Activated T-helper 1 cell treated with anti-CD3 and anti-CD28 coated beads, Interleukin-12 subunit alpha, Interleukin-12 subunit beta, Interleukin-2, Interleukin-4 antibody, amounts not matched to agents 30 ng/mL and 10 ng/mL and 1 ng/mL, durations not matched to agents 14 hours and 24 hours and 36 hours (primary cell): ENCODE results near the gene SHROOM1. TPM values are rescaled to one million over a fixed set of nuclear protein-coding genes. Genes with fewer than 3 reads are reported as not detected.

Experiments used
- DNase-seq: peaks from one replicate; pipeline ENCODE4 v3.0.0; 2021; ENCODE audit warnings: low spot score
- H3K27ac Mint-ChIP-seq: one replicate; pipeline ENCODE4 v1.8.0; 2021; ENCODE audit warnings: mild to moderate bottlenecking, mixed read lengths
- H3K27me3 Mint-ChIP-seq: one replicate; pipeline ENCODE4 v1.8.0; 2022; ENCODE audit warnings: mild to moderate bottlenecking, moderate library complexity, mixed read lengths; ENCODE audit not compliant: insufficient read depth
- H3K36me3 Mint-ChIP-seq: one replicate; pipeline ENCODE4 v1.8.0; 2021; ENCODE audit warnings: low read depth, mixed read lengths
- H3K4me1 Mint-ChIP-seq: one replicate; pipeline ENCODE4 v1.8.0; 2021; ENCODE audit warnings: low read depth, mixed read lengths
- H3K4me3 Mint-ChIP-seq: one replicate; pipeline ENCODE4 v1.8.0; 2021; ENCODE audit warnings: mild to moderate bottlenecking, moderate library complexity, mixed read lengths
- H3K9me3 Mint-ChIP-seq: one replicate; pipeline ENCODE4 v1.8.0; 2021; ENCODE audit warnings: mixed read lengths
- intact Hi-C: fragments of 100-400 bp; cut with micrococcal nuclease; formaldehyde crosslinking; loops from one replicate; pipeline ENCODE4 v1.15.1; 2024
- total RNA-seq: library from RNA; stranded (reverse); gene quantifications from 2 replicates; pipeline ENCODE4 v1.2.3, GENCODE V29; 2022

The SHROOM1 gene
- total RNA-seq, 1 donor from 2014 or later = 6.5 TPM

DNA sequence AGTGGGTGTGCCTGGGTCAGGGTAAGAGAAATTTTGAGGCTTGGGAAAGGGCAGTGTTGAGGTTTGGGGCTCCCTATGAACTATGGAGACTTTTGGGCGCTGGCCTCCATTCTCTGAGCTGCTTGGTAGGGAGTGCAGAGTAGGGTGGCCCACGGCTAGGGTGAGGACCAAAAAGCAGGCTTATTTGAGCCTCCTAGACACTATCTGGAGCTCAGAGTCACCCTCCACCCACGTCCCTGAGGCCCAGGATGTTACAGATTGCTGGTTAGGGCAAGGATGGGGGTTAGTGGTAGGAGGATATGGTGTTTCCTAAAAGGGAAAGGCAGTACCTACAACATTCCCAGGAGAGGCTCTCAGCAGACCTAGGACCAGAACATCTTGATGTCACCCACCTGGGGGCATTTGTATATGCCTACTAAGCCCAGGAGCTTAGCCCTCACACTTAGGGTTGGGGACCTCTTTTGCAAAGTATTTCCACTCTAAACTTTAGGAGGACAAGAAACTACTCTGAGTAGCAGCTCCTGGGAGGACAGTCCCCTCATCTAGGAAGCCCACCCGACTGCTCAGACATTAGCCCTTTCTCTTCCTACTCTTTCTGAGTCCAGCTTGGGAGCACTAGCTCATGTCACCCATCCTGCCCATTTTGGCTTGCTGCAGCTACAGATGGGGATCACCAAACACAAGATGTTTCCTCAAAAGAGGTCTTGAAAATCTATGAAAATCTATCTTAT lies 2.3 kb downstream of the SHROOM1 start:
- Mint-ChIP-seq H3K9me3 (no peaks in the 10 kb centered on the region), H3K4me3 (no peak overlapping the region), H3K36me3 (peaks cover 4% of the 10 kb centered on the region), H3K27me3 (peaks cover 62% of the 10 kb centered on the region), H3K27ac (no peak overlapping the region), H3K4me1 (peaks cover 43% of the 10 kb centered on the region)
- intact Hi-C loops = no loop called here
- no peak for DNase-seq

DNA sequence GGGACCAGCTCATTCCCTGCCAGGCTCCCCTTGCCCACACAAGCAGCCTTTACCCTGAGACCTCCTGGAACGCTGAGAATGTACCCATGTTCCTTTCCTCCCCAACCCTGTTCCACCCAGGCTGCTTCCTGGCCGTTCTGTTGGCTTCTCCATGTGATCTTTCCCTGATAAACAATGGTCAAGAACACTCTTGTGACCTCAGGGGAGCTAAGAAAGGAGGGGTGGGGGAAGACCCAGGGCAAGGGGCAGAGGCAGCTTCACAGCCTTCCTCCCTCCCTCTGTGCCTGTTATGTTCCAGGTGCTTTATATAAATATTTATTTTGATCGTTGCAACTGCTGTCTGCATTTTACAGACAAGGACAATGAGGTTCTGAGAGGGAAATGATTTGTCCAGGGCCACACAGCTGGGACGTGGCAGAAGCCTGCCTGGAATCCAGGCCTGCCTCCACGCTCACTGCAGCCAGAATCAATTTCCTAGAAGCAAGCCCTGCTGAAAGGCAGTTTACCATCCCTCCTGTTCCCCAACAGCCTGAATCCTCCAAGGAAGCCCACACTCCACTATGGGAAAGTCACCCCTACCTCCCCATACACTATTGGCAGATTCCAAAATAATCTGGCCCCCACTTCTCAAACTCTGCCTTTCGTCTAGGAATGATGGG lies 3.9 kb downstream of the SHROOM1 start:
- Mint-ChIP-seq H3K27me3 (peaks cover 63% of the 10 kb centered on the region), H3K36me3 (peaks cover 4% of the 10 kb centered on the region), H3K4me1 (peaks cover 43% of the 10 kb centered on the region), H3K4me3 (peak overlapping the region; percentile 47), H3K9me3 (no peaks in the 10 kb centered on the region), H3K27ac (no peak overlapping the region)
- no peak for DNase-seq
- intact Hi-C loops = no loop called here

DNA sequence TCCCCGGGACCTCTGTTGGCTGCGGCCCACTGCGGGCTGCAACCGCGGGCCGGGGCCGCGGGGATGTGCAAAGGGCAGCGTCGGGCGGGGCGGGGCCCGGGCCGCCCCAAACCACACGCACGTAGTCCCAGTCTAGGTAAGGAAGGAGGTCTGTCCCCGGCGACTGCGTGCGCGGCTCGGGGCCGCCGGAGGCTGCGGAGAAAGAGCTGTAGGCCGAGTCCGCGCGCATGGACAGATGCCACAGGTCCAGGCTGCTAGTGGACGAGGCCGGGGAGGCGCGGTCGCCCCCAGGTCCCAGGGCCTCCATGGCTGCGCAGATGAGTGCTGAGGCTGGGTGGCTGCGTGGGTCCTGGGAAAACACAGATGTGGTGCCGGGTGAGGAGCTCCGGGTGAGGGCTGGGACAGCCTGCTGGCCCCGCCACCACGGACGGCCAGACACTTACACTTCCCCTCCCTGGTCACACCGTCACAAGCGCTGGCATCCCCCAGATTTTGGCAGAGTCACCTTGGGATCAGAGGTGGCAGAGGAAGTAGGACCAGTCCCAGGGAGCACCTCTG lies 4.5 kb downstream of the SHROOM1 start:
- Mint-ChIP-seq H3K27me3 (peaks cover 63% of the 10 kb centered on the region), H3K4me1 (peaks cover 36% of the 10 kb centered on the region), H3K36me3 (peaks cover 4% of the 10 kb centered on the region), H3K27ac (no peak overlapping the region), H3K4me3 (peak overlapping the region; percentile 47), H3K9me3 (no peaks in the 10 kb centered on the region)
- intact Hi-C loops = no loop called here
- peak; percentile 30 for DNase-seq

DNA sequence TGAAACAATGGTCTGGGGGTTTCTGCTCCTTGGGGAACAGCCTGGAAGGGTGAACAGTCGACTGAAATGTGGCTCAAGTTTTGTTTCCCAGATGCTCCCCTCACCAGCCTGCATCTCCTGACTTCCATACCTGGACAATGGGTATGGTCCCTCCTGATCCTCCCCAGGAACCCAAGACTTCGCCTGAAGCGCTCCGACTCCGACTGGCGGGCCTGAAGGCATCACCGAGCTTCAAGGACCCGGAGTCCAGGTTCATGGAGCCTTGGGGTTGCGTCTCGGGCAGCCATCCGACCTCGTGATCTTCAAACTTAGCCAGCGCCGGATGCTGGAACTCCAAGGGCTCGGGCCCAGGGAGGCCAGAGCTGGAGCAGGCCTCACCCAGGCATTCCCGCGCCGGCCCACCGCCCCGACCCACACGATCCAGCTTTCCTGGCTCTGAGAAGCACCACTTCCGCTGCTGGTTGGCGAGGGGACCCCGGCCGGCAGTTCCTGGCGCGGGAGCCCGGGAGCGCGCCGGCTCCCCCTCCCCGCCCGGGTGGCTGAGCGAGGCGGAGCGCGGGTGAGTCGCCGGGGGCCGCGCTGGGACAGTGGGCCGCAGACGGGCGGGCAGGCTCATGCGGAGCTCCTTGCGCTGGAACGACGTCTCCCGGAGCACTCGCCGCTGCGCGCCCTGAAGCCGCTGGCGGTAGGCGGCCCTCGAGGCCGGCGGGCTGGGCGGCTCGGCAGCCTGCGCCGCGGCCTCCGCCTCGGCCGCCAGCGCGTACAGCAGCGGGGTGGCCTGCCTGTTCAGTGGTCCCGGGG lies 5.2 kb downstream of the SHROOM1 start:
- Mint-ChIP-seq H3K36me3 (peaks cover 4% of the 10 kb centered on the region), H3K9me3 (no peaks in the 10 kb centered on the region), H3K27ac (no peak overlapping the region), H3K4me3 (peak overlapping the region; percentile 59), H3K27me3 (peaks cover 65% of the 10 kb centered on the region), H3K4me1 (peaks cover 38% of the 10 kb centered on the region)
- DNase-seq = no peak
- intact Hi-C loops = no loop called here

DNA sequence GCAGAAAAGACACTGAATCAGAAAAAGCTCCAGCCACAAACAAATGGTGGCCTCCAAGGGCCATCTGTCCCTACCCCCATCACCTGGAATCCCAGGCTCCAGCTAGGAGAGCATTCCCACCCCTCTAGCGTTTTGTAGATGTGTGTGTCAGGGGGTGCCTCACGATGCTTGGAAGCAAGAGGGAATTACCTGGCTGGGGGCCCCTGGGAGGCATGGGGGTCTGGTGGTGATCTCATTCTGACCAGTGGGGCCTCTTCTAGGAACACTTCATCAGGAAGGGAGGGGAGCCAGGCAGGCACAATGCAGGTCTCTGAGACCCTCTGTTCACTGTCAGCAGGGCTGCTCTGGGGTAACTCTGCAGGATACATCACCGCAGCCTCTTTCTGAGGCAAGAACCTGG lies 6.0 kb downstream of the SHROOM1 start:
- H3K4me3 Mint-ChIP-seq = peak overlapping the region; percentile 59

DNA sequence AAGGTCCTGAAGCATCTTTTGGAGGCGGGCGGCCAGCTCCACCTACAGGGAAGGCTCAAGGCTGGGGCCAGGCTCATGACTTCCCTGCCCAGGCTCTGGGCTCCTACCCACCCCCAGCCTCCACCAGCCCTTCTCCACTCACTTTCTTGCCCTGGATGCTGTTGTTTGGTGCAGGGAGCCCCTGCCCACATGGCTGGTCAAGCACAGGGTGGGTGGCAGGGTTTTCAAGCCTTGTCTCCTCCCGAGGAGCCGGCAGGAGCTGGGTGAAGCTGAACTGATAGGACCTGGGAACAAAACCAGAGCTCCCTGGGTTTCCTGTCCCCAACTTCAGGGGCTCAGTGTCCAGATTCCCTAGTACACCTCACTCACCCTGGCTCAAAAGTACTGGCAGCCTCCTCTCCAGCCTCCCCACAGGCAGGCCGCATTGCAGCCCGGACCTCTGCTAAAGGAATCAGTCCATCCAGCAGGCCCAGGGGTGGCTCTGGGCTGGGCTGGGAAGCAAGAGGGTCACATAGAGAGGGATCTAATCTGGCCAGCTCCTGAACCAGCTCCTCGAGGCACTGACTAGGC lies 6.9 kb downstream of the SHROOM1 start:
- H3K36me3 Mint-ChIP-seq = peaks cover 2% of the 10 kb centered on the region
- H3K9me3 Mint-ChIP-seq = no peaks in the 10 kb centered on the region
- intact Hi-C loops = no loop called here
- no peak for DNase-seq
- H3K27me3 Mint-ChIP-seq = peaks cover 58% of the 10 kb centered on the region
- peak overlapping the region; percentile 15 for H3K4me3 Mint-ChIP-seq
- no peak overlapping the region for H3K27ac Mint-ChIP-seq
- H3K4me1 Mint-ChIP-seq = peaks cover 40% of the 10 kb centered on the region

More for the DNA sequence above, 6.0 kb downstream of the SHROOM1 start:
- intact Hi-C loops = no loop called here
- H3K36me3 Mint-ChIP-seq = peaks cover 2% of the 10 kb centered on the region
- no peak for DNase-seq
- peaks cover 63% of the 10 kb centered on the region for H3K27me3 Mint-ChIP-seq
- H3K27ac Mint-ChIP-seq = no peak overlapping the region
- H3K9me3 Mint-ChIP-seq = no peaks in the 10 kb centered on the region
- peaks cover 40% of the 10 kb centered on the region for H3K4me1 Mint-ChIP-seq

DNA sequence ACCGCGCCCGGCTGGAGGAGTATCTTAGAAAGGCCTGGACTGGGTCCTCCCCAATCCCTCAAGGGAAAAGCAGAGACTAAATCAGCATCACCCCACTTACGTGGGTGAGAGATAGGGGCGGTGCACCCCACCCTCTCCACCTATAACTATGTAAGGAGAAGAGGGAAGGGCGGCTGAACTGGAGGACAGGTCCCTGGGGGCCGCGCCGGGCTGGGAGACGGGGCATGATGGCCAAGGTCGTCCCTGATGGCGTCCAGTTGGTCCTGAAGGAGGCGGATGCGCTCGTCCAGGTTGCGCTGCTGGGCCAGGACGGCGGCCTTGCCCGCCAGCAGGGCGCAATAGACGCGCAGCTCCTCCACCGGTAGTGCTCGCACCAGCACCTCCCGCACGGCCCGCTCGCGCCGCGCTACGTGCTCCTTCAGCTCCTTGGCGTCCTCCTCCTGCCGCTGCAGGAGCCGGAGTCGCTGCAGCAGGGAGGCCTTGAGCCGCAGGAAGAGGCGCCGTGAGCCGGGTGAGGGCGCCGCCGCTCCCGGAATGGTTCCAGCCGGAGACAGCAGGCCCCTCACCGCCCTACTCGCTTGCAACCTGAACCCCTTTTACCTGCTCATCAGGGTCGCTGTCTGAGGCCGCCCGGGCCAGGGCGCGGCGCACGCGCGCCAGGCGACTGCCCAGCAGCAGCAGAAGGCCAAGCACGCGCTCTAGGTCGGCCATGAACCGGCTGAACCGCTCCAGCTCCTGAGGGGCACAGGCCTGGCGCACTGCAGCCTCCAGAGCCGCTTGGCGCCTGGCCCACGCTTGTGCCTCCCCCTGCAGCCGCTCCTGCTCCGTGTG lies 7.6 kb downstream of the SHROOM1 start:
- H3K4me3 Mint-ChIP-seq = no peak overlapping the region
- no peak overlapping the region for H3K27ac Mint-ChIP-seq
- intact Hi-C loops = no loop called here
- H3K27me3 Mint-ChIP-seq = peaks cover 58% of the 10 kb centered on the region
- H3K9me3 Mint-ChIP-seq = no peaks in the 10 kb centered on the region
- peaks cover 2% of the 10 kb centered on the region for H3K36me3 Mint-ChIP-seq
- no peak for DNase-seq
- peaks cover 39% of the 10 kb centered on the region for H3K4me1 Mint-ChIP-seq

DNA sequence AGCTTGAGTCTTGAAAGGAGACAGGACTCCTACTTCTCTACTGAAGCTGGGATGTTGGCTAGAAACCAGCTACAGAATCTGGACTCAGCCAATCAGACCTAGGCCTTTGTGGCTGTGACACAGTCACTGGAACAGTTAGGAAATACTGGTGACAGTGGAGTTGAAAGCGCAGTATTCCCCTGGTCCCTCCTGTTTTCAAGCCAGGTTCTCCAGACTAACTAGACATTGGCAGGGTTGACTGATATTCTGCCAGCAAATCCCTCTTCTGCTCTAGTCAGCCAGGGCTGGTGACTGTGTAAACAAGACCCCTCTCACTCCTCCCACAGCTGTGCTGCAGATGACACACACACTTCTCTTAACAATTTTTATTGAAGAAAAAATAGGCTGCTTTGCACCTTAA lies 8.7 kb downstream of the SHROOM1 start:
- H3K27me3 Mint-ChIP-seq = peaks cover 49% of the 10 kb centered on the region
- H3K4me3 Mint-ChIP-seq = no peak overlapping the region
- intact Hi-C loops = loop anchor here (2.0 kb wide), 4 partner anchors 45 to 85 kb away; partner anchors contain the start of genes CCNI2, KIF3A and SEPTIN8
- no peaks in the 10 kb centered on the region for H3K9me3 Mint-ChIP-seq
- peaks cover under 1% of the 10 kb centered on the region for H3K36me3 Mint-ChIP-seq
- DNase-seq = no peak
- no peak overlapping the region for H3K27ac Mint-ChIP-seq
- H3K4me1 Mint-ChIP-seq = peaks cover 34% of the 10 kb centered on the region

DNA sequence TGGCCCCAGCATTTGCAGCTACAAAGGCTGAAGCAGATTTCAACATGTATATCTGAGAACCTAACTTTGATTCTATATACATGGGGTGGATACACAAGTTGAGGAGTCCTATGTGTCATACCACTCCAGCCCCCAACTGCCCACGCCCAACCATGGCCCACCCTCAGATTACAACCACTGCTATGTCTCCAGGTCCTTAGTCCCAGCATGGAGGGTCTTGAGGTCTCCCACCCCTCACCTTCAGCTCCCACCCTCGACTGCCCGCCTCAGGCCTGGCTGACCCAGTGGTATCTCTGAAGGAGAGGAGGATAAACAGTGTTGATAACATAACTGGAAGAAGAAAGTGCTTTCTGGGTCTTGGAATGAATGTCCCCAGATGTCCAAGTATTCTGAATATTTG lies 9.1 kb downstream of the SHROOM1 start:
- intact Hi-C loops = loop anchor here (2.0 kb wide), 4 partner anchors 45 to 85 kb away; partner anchors contain the start of genes CCNI2, KIF3A and SEPTIN8
- no peak for DNase-seq
- no peak overlapping the region for H3K4me3 Mint-ChIP-seq
- H3K27me3 Mint-ChIP-seq = peaks cover 45% of the 10 kb centered on the region
- H3K4me1 Mint-ChIP-seq = peaks cover 33% of the 10 kb centered on the region
- H3K27ac Mint-ChIP-seq = no peak overlapping the region
- H3K36me3 Mint-ChIP-seq = no peaks in the 10 kb centered on the region
- no peaks in the 10 kb centered on the region for H3K9me3 Mint-ChIP-seq

DNA sequence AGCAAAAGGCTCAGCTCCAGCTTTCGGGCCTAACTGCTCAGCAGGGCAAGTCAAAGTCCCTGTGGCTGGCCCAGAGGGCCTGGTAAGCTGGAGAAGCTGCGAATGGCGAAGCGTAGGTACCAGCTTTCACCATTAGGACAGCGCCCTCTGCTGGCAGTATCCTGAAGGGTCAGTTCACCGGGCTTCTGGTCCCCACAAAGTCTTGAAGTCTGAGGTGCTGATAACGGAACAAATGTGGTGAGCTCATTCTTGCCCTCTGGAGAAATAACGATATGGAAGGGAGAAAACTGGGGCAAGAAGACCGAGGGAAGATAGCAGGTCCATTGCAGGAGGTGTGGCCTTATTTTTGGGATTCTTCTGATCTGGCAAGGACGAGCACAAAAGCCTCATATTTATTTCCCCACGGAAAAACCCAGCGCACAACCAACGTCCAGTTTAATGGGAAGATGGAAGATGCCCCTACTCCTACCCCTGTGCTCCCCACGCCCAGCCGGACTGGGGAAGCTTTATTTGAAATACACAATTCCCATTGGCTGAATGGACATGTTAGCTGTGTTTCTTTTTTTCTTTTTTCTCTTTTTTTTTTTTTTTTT lies 10.2 kb downstream of the SHROOM1 start:
- no peaks in the 10 kb centered on the region for H3K36me3 Mint-ChIP-seq
- peaks cover 45% of the 10 kb centered on the region for H3K27me3 Mint-ChIP-seq
- peak; percentile 82 for DNase-seq
- H3K4me3 Mint-ChIP-seq = no peak overlapping the region
- H3K9me3 Mint-ChIP-seq = no peaks in the 10 kb centered on the region
- intact Hi-C loops = loop anchor here (1.0 to 2.0 kb wide), 8 partner anchors 43 to 434 kb away; partner anchors contain the start of genes CCNI2, KIF3A and SEPTIN8
- H3K4me1 Mint-ChIP-seq = peaks cover 29% of the 10 kb centered on the region
- no peak overlapping the region for H3K27ac Mint-ChIP-seq

DNA sequence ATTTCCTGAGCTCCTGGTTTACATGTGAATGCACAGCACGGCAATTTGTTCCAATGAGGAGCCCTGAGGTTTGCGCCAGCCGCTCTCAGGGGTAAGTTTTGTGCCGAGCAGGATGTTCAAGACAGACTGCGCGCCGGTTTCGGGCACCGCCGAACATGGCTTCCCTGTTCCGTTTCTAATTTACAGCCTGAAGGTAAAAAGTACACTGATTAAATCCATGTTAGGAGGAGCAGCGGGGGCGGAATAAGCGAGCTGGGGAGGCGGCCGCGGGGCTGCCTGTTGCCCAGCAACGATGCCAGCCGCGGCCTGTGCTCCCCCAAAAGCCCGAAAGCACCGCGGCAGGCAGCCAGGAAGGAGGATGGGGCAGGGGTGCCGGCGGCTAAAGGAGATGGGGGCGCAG lies 11.0 kb downstream of the SHROOM1 start:
- Mint-ChIP-seq H3K27me3 (peaks cover 42% of the 10 kb centered on the region), H3K4me3 (peak overlapping the region; percentile 30)
- intact Hi-C loops = no loop called here

More for the DNA sequence above, 11.0 kb downstream of the SHROOM1 start:
- no peak for DNase-seq
- no peak overlapping the region for H3K27ac Mint-ChIP-seq
- no peaks in the 10 kb centered on the region for H3K36me3 Mint-ChIP-seq
- H3K9me3 Mint-ChIP-seq = no peaks in the 10 kb centered on the region
- peaks cover 21% of the 10 kb centered on the region for H3K4me1 Mint-ChIP-seq
